ENCODE data around the gene CSTF2T.
"Not testable (repeated sequence)": the region's sequence is repeated elsewhere in the genome, so short reads cannot be mapped to it uniquely, and the experiment has no call there.

DNA sequence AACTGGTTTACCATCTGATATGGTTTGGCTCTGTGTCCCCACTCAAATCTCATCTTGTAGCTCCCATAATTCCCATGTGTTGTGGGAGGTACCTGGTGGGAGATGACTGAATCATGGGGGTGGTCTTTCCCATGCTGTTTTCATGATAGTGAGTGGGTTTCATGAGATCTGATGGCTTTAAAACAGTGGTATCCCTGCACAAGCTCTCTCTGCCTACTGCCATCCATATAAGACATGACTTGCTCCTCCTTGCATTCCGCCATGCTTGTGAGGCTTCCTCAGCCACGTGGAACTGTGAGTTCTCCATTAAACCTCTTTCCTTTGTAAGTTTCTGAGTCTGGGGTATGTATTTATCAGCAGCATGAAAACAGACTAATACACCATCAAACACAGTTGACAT is 10.6 kb downstream of the CSTF2T start:
- not testable (repeated sequence) for TF ChIP-seq EZH2 (IDR thresholded peaks at IDR 0.05; ENCODE audit: borderline replicate concordance, low read length); CTCF (IDR thresholded peaks at IDR 0.05; ENCODE audit: low read length)
